Small intestine (tissue), 7 donors: Measurements from ENCODE around the gene KAZALD1. TPM values are rescaled to one million over a fixed set of nuclear protein-coding genes. Genes with fewer than 3 reads are reported as not detected.
A peak's percentile ranks its signal among the peaks of the same experiment; 100 is the strongest.

Experiments
- DNase-seq, 2 donors: peaks; one replicate each; pipeline versions ENCODE4 v3.0.0 to v3.0.0-alpha.2; 2013
- FAIRE-seq: peaks from 2 replicates; lab custom pipeline; 2012; peaks lifted over from hg19 to GRCh38; lab: Jason Lieb, UNC
- H3K27ac ChIP-seq, 3 donors: one replicate each; pipeline ENCODE4 v1.5.1; 2013; ENCODE audit warnings: low read length in 2 of 3, mild to moderate bottlenecking in 2 of 3, control low read depth in 1 of 3, inconsistent platforms in 1 of 3, low read depth in 1 of 3, moderate library complexity in 1 of 3
- H3K27me3 ChIP-seq, 3 donors: one replicate each; pipeline ENCODE4 v1.6.1; 2013; ENCODE audit warnings: low read length in 3 of 3, inconsistent platforms in 1 of 3; ENCODE audit not compliant: control insufficient read depth in 3 of 3, insufficient read depth in 3 of 3
- H3K36me3 ChIP-seq, 3 donors: one replicate each; pipeline ENCODE4 v1.6.1; 2013; ENCODE audit warnings: low read length in 3 of 3, inconsistent platforms in 1 of 3, low read depth in 1 of 3, mild to moderate bottlenecking in 1 of 3, moderate library complexity in 1 of 3; ENCODE audit not compliant: control insufficient read depth in 3 of 3, insufficient read depth in 2 of 3
- H3K4me1 ChIP-seq, 3 donors: one replicate each; pipeline ENCODE4 v1.6.1; 2013; ENCODE audit warnings: low read length in 2 of 3, inconsistent platforms in 1 of 3, low read depth in 1 of 3, mild to moderate bottlenecking in 1 of 3, moderate library complexity in 1 of 3; ENCODE audit not compliant: control insufficient read depth in 3 of 3, insufficient read depth in 2 of 3
- H3K4me3 ChIP-seq, 3 donors: one replicate each; pipeline ENCODE4 v1.5.1; 2013; ENCODE audit warnings: low read length in 3 of 3, control low read depth in 1 of 3, inconsistent platforms in 1 of 3, low read depth in 1 of 3, mild to moderate bottlenecking in 1 of 3, moderate library complexity in 1 of 3
- H3K9me3 ChIP-seq, 2 donors: one replicate each; pipeline ENCODE4 v1.6.1; 2013; ENCODE audit warnings: low read depth in 1 of 2, low read length in 1 of 2; ENCODE audit not compliant: control insufficient read depth in 2 of 2, insufficient read depth in 1 of 2
- WGBS, 3 donors: extraction: QIAGEN DNeasy Blood & Tissue Kit; methylation state at CpG; one replicate each; pipeline ENCODE4 v1.1.7; 2013; 5-methylcytosine and 5-hydroxymethylcytosine counted together
- polyA plus RNA-seq, 4 donors: library from polyadenylated mRNA; stranded (reverse) in 3 of 4; unstranded in 1 of 4; fragments of 200-250 nt in 3 of 4; fragments of 120-200 nt in 1 of 4; gene quantifications; one replicate each; pipeline versions ENCODE4 v1.2.1 to v1.2.3, GENCODE V29; 2013
- donor health status: healthy with polysubstance abuse.
- donor health status: control.
- donor health status: control.
- donor health status: Bipolar disorder and iron deficiency.
- donor health status: healthy.

Gene KAZALD1
- polyA plus RNA-seq, 4 donors = 8.1 to 76.0 (median 33.1) TPM

GRCh38 chr10:101018118-101018599 is 43.6 kb upstream of the KAZALD1 start:
- no peak overlapping the region for H3K27ac ChIP-seq
- H3K27me3 ChIP-seq = peaks cover 0 to 4% (median 0%) of the 10 kb centered on the region in 3 donors
- no peak for FAIRE-seq
- H3K36me3 ChIP-seq = peaks cover 0 to 72% (median 0%) of the 10 kb centered on the region in 3 donors
- no peak overlapping the region for H3K4me3 ChIP-seq
- WGBS, 3 donors = 59 to 79% (median 72%) methylated on average over 17 to 20 of the region's 20 CpGs
- no peaks in the 10 kb centered on the region for H3K9me3 ChIP-seq
- DNase-seq = no peak
- peaks cover 0 to 26% (median 0%) of the 10 kb centered on the region in 3 donors for H3K4me1 ChIP-seq

GRCh38 chr10:101018600-101019439 is 43.0 kb upstream of the KAZALD1 start:
- DNase-seq (peak; percentile 83 to 93), FAIRE-seq (no peak)
- Histone ChIP-seq H3K4me3 (no peak overlapping the region), H3K4me1 (peaks cover 0 to 21% (median 0%) of the 10 kb centered on the region in 3 donors), H3K27me3 (peaks cover 0 to 4% (median 0%) of the 10 kb centered on the region in 3 donors), H3K36me3 (peaks cover 0 to 78% (median 0%) of the 10 kb centered on the region in 3 donors), H3K27ac (no peak overlapping the region), H3K9me3 (no peaks in the 10 kb centered on the region)
- WGBS, 3 donors = 17 to 22% (median 18%) methylated on average over 36 to 45 of the region's 45 CpGs

DNA sequence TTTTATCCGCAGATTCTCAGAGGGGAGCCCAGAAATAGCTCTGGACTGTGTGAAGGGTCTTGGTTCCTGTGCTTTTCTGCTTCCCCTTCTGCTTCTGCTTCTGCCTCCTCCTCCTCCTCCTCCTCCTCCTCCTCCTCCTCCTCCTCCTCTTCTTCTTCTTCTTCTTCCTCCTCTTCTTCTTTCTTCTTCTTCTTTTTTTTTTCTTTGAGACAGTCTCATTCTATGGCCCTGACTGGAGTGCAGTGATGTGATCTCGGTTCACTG is 42.4 kb upstream of the KAZALD1 start:
- peaks cover 0 to 84% (median 0%) of the 10 kb centered on the region in 3 donors for H3K36me3 ChIP-seq
- H3K4me3 ChIP-seq = no peak overlapping the region
- no peak for DNase-seq
- no peaks in the 10 kb centered on the region for H3K9me3 ChIP-seq
- no peak overlapping the region for H3K27ac ChIP-seq
- WGBS, 3 donors = 27 to 46% (median 41%) methylated on average over 2 of the region's 2 CpGs
- peaks cover 0 to 4% (median 0%) of the 10 kb centered on the region in 3 donors for H3K27me3 ChIP-seq
- H3K4me1 ChIP-seq = peaks cover 0 to 19% (median 0%) of the 10 kb centered on the region in 3 donors
- no peak for FAIRE-seq

GRCh38 chr10:101020427-101021075 is 41.2 kb upstream of the KAZALD1 start:
- FAIRE-seq (no peak), DNase-seq (no peak)
- WGBS, 3 donors = 84 to 89% (median 87%) methylated on average over 10 of the region's 10 CpGs
- Histone ChIP-seq H3K9me3 (no peaks in the 10 kb centered on the region), H3K4me3 (no peak overlapping the region), H3K4me1 (peaks cover 0 to 12% (median 0%) of the 10 kb centered on the region in 3 donors), H3K27me3 (peaks cover 0 to 4% (median 0%) of the 10 kb centered on the region in 3 donors), H3K27ac (no peak overlapping the region), H3K36me3 (peaks cover 0 to 77% (median 0%) of the 10 kb centered on the region in 3 donors)

DNA sequence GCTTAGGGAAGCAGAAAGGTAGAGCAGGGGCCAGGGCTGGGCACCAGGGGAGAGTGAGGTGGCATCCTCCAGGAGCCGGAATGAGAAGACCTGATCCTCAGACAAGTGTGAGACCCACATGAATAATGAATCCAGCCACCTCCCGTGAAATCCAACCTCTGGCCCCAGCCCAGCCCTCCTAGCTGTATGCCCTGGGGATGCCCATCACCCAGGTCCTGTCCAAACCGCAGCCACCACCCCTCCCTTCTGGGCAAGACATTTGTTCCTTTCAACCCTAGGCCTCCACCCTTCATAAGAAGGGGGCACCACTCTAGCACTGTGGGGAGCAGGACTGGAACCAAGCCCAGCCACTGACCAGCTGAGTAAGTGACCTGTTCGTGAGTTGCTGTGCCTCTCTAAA is 40.5 kb upstream of the KAZALD1 start:
- no peak for FAIRE-seq

GRCh38 chr10:101021692-101022251 is 40.0 kb upstream of the KAZALD1 start:
- Histone ChIP-seq H3K4me3 (no peak overlapping the region), H3K9me3 (no peaks in the 10 kb centered on the region), H3K27me3 (peaks cover 0 to 2% (median 0%) of the 10 kb centered on the region in 3 donors), H3K27ac (no peak overlapping the region), H3K4me1 (peaks cover 0 to 12% (median 0%) of the 10 kb centered on the region in 3 donors), H3K36me3 (peaks cover 0 to 68% (median 0%) of the 10 kb centered on the region in 3 donors)
- FAIRE-seq (no peak), DNase-seq (no peak)
- 82 to 88% (median 88%) methylated on average over 11 of the region's 11 CpGs for WGBS, 3 donors

More for the DNA sequence above, 40.5 kb upstream of the KAZALD1 start:
- Histone ChIP-seq H3K36me3 (peaks cover 0 to 73% (median 0%) of the 10 kb centered on the region in 3 donors), H3K4me1 (peaks cover 0 to 12% (median 0%) of the 10 kb centered on the region in 3 donors), H3K9me3 (no peaks in the 10 kb centered on the region), H3K27me3 (peaks cover 0 to 4% (median 0%) of the 10 kb centered on the region in 3 donors), H3K4me3 (no peak overlapping the region), H3K27ac (no peak overlapping the region)
- WGBS, 3 donors = 91 to 93% (median 91%) methylated on average over 4 of the region's 4 CpGs
- DNase-seq = no peak

GRCh38 chr10:101022967-101023705 is 38.7 kb upstream of the KAZALD1 start:
- H3K36me3 ChIP-seq = peaks cover 0 to 63% (median 0%) of the 10 kb centered on the region in 3 donors
- WGBS, 3 donors = 91 to 94% (median 92%) methylated on average over 15 of the region's 15 CpGs

More at GRCh38 chr10:101022967-101023705, 38.7 kb upstream of the KAZALD1 start:
- H3K4me1 ChIP-seq = peaks cover 0 to 20% (median 0%) of the 10 kb centered on the region in 3 donors
- no peak overlapping the region for H3K4me3 ChIP-seq
- no peak for DNase-seq
- H3K27ac ChIP-seq = no peak overlapping the region
- H3K9me3 ChIP-seq = no peaks in the 10 kb centered on the region
- FAIRE-seq = no peak
- no peaks in the 10 kb centered on the region for H3K27me3 ChIP-seq
